HT-29 (cell line): ENCODE measurements around the gene CLTB. TPM values are rescaled to one million over a fixed set of nuclear protein-coding genes. Genes with fewer than 3 reads are reported as not detected.
A peak's percentile ranks its signal among the peaks of the same experiment; 100 is the strongest.
"Not testable (repeated sequence)": the region's sequence is repeated elsewhere in the genome, so short reads cannot be mapped to it uniquely, and the experiment has no call there.

Experiments used
- DNase-seq: peaks from one replicate; pipeline ENCODE4 v3.0.0-alpha.2; 2015; ENCODE audit warnings: low spot score
- total RNA-seq: library from RNA; depleted of rRNA; stranded (reverse); fragments of >200 nt; shearing (Covaris generic); gene quantifications from 2 replicates; pipeline ENCODE4 v1.2.3, GENCODE V29; 2014; rRNA removed

CLTB gene, protein sequence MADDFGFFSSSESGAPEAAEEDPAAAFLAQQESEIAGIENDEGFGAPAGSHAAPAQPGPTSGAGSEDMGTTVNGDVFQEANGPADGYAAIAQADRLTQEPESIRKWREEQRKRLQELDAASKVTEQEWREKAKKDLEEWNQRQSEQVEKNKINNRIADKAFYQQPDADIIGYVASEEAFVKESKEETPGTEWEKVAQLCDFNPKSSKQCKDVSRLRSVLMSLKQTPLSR
- total RNA-seq, result 87.3 and 97.2 TPM in 2 replicates

DNA sequence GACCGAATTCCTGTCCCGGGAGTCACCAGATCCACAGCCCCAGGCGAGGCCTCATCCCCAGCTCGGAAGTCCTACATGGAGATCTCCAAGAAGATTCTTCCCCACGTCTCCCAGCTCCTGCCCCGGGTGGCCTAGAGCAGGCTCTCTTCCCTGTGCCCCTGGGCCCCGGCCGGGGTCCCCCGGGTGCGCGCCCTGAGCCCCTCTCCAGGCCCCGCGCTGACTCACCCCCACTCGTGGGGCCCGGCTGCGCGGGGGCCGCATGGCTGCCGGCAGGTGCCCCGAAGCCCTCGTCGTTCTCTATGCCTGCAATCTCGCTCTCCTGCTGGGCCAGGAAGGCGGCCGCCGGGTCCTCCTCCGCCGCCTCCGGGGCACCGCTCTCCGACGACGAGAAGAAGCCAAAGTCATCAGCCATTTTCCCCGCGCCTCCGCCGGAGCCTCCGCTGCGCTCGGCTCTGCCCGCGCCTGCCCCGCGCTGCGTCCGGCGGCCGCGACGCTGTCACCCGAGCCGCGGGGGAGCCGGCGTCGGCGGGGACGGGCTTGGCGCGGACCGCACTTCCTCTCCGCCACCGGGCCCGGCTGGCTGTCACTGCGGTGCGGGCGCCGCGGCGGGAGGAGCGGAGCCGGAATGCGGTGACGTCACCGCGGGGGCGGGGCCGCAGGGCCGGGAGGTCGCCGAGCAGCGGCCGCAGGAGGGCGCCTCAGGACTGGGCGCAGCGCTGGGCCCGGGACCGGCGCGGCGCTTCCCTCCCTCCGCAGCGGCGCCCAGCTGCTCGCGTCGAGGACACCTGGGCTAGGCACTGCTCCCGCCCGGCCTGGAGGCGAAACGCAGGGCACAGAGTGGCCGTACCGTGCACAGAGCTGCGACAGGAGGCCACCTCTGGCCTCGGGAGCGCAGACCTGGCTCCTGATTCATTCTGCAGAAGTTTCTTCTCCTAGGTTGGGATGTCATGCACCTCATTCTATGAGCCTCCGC is at the start of gene CLTB:
Gene CLTB (minus strand): TSS at position 588 of the 973 bp plus-strand sequence. CDS start 176 bp downstream, at position 412.
- peak; percentile 92 for DNase-seq

DNA sequence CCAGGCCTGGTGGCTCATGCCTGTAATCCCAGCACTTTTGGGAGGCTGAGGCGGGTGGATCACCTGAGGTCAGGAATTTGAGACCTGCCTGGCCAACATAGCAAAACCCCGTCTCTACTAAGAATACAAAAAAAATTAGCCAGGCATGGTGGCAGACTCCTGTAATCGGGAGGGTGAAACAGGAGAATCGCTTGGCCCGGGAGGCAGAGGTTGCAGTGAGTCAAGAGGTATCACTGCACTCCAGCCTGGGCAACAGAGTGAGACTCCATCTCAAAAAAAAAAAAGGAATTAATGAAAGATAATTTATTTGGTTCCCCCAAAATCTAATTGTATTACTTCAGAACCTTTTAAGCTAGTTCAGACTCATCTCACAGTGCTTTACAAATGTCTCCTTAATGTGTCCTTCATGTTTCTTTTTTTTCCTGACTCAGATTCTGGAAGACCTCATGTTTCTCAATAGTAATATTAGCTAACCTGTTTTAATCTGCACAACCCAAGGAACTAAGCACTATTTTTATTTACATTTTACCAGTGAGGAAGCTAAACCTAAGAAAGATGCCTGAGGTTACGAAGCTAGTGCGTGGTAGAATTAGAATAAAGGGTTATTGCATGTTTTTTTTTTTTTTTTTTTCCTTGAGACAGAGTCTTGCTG is 46.9 kb upstream of the CLTB start:
- DNase-seq, result no peak

DNA sequence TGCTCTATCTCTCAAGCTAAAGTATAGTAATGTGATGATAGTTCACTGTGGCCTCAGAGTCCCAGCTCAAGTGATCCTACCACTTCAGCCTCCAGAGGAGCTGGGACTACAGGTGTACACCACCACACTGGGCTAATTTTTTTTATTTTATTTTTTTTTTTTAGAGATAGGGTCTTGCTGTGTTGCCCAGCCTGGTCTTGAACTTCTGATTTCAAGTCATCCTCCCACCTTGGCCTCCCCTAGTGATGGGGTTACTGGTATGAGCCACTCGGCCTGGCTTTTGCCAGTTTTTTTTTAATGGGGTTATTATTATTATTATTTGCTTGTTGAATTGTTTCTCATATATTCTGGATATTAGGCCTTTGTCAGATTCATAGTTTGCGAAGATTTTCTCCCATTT is 45.0 kb upstream of the CLTB start:
- DNase-seq, result no peak

DNA sequence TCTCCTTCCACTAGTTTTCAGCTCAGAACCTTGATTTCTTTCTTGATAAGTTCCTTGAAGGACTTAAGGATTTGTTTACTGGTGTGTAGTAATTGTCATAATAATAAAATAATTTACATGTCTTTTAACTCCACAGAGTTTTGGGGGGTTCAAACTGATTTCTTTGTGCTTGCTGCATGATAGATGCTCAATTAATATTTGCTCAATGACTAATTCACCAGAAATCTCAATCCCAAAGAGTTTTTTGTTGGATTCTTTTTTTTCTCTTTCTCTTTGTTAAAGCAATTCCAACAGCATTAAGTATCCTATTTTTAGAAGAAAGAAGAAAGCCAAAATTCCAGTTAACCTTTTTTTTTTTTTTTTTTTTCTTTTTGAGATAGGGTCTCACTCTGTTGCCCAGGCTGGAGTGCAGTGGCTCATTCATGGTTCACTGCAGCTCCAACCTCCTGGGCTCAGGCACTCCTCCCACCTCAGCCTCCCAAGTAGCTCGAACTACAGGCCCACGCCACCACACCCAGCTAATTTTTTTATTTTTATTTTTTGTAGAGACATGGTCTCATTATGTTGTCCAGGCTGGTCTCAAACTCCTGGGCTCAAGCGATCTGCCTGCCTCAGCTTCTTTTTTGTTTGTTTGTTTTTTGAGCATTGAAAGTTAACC is 42.7 kb upstream of the CLTB start:
- no peak for DNase-seq

DNA sequence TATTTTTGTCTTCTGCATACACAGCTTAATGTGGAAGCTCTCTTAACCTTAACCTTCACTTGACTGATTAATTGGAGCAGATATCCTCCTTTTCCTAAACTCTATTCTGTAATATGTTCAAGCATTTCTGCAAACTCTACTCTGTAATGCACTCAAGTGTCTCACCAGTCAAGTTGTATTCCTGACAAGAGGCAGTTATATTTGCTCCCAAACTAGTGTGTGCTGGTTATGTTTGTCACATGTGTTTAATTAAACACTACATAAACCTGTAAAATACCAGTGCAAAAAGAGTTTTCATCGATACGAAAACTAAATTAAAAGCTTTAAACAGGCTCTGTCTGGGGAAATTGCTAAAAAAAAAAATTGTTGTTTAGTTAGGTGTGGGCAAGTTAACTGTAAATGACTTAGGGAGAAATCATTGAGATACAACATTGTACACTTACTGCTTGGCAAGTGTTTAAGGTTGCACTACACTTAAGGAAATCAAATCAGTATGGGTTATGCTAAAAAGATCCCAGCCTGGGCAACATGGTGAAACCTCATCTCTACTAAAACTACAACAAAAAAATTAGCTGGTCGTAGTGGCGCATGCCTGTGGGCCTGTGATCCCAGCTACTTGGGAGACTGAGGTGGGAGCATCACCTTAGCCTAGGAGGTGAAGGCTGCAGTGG is 38.5 kb upstream of the CLTB start:
- no peak for DNase-seq

DNA sequence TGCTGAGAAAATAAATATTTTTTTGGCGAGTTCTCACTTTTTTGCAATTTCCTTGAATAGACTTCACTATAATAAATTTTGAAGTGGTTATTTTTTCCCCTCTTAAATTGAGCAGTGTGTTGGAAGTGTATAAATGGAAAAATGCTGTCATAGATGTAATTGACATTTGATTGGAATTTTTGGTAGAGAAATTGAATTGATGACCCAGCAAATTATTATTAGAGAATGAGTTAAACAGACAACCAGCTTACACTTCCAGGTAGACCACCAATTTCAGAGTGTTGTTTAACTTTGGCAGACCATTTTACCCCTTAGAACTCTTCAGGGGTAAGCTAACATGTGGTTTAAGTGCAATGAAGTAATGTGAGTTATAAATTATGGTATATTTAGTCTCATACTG is 33.7 kb upstream of the CLTB start:
- DNase-seq, result no peak

DNA sequence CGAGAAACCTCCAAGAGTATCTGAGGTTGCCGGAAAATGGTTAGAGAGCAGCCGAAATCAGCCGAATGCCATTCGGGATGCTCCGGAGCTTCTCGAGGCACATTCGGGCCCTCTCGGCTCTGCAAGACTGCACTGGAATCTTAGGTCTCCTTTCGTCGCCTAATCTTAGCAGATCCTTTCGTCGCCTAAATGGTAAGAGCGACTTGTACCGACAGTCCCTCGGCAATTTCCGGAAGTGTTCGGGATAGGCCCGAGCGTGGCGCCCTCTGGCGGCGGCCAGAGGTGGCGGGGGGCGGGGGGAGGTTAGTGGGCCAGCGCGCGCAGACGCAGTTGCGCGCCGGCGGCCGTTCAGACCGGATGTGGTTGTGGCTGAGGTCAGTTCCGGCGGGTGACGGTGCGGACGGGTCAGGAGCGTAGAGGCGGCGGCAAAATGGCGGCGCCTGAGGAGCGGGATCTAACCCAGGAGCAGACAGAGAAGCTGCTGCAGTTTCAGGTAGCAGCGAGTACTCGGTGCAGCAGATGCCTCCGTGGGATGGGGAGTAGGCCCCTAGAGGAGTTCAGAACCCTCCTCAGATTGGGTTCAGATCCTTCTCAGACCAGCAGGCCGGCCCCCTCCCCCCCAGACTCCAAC is 31.8 kb upstream of the CLTB start, which contains the start of gene FAF2:
Gene FAF2 (plus strand): TSS at position 408 of the 631 bp plus-strand sequence. CDS start 23 bp downstream, at position 431.
- DNase-seq, result peak; percentile 98

DNA sequence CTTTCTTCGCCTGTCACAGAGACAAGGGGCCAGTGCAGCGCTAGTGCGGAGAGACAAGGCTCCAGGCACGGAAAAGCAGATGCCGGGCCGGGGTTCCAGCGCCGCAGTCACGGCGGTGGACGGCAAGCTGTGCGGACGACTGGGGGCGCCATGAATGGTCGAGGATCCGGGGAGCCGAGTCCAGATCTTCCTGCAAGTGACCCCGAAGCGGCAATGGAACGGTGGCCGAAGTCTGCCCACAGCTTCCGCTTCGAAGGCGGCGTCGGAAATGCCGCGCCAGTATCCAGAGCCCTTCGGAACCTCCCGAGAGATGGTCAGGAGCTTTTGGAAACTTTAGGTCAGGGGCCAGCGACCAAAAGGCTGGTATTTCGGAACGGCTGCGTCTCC is 31.2 kb upstream of the CLTB start:
- no peak for DNase-seq

DNA sequence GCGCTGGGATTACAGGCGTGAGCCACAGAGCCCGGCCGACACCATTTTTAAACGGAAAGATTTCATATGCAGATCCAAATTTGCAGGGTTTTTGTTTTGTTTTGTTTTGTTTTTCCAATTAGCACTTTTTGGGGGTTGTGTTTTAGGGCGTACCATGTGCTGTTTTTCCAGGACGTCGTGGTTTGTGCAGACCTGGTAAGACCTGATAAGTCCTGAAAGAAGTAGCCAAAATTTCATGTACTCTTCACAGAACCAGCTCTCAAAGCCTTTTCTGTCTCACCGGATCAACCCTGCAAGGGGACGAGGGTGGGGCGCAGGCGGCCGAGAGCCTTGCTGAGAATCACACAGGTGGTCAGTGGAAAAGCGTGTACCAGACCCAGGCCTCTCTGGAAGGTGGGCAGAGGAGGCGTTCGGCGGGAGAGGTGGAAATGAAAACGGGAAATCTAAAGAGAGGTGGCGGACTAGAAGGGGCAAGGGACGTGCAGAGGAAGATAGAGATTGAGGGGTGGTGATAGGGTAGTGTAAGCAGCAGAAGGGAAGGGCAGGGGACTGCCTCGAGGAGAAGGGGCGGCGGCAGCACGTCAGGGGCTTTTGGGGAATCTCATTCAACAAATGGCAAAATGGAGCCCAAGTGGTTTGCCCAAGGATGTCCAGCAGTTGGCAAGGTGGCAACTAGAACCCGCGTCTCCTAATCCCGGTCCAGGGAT is 30.7 kb upstream of the CLTB start:
- DNase-seq, result peak; percentile 10

DNA sequence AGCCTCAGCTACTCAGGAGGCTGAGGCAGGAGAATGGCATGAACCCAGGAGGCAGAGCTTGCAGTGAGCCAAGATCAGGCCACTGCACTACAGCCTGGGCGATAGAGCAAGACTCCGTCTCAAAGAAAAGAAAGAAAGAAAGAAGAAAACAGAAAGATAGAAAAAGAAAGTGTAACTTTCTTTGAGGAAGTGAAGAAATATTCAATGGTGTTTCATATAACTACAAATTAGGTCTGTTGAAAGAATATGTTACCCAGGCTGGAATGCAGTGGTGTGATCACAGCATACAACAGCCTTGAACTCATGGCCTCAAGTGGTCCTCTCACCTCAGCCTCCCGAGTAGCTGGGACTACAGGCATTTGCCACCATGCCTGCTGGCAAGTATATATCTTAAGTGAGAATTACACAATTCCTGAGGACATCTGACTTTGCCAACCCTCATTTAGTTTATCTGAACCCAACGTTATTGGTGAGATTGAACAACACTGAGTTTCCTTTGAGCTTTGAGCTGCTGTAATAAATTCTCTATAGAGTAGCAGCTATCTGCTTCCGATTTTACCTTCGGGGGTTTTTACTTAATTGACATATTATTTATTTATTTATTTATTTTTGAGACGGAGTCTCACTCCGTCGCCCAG is 29.8 kb upstream of the CLTB start:
- no peak for DNase-seq

DNA sequence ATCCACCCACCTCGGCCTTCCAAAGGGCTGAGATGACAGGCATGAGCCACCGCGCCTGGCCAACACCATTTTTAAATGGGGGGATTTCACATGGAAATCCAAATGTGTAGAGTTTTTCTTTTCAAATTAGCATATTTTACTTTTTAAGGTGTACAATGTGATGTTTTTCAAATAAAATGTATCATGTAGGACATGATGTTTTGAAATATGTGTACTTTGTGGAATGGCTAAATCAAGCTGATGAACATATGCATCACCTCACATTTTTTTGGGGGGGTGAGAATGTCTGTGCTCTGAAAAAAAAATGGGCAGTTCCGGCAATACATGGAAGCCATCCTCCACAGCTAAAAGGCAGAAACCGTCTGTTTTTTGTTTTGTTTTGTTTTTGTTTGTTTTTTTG is 28.4 kb upstream of the CLTB start:
- no peak for DNase-seq

DNA sequence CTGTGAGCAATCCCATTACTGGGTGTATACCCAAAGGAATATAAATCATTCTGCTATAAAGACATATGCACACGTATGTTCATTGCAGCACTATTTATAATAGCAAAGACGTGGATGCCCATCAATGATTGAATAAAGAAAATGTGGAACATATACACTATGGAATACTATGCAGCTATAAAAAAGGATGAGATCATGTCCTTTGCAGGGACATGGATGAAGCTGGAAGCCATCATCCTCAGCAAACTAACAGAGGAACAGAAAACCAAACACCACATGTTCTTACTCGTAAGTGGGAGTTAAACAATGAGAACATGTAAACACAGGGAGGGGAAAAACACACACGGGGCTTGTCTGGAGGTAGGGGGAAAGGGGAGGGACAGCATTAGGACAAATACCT is 26.6 kb upstream of the CLTB start:
- not testable (repeated sequence) for DNase-seq

DNA sequence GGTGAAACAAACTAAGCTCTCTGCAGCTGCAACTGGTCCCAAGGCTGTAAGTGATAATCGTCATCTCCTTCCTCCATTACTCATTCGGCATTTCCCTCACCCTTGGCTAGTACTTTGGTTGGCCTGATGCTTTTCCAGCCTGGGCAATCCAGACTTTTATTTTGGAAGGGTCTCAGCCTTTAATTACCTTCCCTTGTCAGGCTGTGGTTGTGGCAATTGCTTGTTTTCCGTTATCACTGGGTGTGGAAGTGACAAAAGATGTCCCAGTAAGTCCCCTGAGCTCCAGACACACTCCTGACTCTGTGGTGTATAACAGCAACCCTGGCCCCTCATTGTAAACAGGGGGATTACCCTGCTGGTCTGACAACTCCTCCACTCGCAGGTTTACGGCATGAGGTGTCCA is 25.6 kb upstream of the CLTB start:
- DNase-seq, result no peak

DNA sequence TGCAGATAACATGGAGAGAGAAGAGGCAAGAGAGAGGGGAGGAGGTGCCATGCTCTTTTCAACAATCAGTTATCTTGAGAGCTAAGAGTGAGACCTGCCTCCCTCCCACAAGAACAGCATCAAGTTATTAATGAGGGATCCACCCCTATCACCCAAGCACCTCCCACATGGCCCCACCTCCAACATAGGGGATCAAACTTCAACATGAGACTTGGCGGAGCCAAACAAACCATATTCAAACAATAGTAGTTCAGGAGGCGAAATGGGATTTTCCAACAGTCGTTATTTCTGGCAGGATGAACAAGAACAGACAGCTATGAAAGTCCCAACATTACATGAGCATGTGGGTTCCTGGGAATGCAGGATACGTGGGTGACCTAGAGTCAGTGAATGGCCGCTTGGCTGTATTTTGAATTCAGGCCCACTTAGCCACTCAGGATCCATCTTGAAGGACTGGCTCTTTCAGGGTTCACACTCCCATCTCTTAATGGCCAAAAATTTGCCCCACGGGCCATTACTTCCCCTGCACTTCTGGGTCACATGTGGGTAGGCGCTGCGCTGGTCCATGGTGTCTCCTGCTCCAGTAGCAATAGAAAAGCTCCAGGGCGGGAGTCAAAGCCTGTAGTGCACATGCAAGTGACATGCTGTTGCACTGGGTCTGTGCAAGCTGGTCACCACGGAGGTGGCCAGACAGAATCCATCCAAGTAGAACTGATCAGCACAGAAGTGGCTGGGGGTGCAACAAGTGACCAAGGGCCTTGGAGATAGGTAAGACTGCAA is 24.8 kb upstream of the CLTB start:
- no peak for DNase-seq

DNA sequence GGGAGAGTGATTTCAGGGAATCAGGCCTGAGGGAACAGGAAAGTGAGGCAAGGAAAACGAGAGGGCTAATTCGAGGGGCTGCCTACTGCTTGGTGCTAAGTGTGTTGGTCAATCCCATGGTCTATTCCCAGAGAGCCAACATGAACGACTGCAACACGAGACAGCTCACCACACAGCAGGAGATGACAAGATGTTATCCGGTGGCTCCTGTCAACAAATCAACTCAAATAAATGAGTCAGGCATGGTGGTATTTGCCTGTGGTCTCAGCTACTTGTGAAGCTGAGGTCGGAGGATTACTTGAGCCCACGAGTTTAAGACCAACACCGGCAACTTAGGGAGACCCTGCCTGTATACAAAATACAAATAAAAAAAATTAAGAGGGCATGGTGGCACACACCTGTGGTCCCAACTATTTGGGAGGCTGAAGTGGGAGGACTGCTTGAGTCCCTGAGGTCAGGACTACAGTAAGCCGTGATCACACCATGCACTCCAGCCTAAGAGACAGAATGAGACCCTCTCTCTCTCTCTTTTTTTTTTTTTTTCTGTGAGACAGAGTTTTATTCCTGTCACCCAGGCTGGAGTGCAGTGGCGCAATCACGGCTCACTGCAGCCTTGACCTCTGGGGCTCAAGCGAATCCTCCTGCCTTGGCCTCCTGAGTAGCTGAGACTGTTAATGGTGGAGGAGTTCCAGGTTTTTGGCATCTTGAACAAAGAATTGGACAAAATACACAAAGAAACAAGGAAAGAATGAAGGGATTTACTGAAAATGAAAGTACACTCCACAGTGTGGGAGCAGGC is 22.8 kb upstream of the CLTB start:
- no peak for DNase-seq

DNA sequence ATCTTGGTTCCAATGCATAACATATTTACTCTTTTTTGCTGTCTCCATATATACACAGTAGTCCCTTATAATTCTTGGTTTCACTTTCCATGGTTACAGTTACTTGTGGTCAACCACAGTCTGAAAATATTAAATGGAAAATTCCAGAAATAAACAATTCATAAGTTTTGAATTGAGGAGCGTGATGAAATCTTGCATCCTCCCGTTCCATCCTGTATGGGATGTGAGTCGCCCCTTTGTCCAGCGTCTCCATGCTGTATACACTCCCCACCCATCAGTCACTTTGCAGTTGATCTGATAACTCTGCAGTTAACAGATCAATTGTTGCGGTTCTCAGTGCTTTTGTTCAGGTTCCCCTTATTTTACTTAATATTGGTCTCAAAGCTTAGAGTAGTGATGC is 20.3 kb upstream of the CLTB start:
- no peak for DNase-seq

DNA sequence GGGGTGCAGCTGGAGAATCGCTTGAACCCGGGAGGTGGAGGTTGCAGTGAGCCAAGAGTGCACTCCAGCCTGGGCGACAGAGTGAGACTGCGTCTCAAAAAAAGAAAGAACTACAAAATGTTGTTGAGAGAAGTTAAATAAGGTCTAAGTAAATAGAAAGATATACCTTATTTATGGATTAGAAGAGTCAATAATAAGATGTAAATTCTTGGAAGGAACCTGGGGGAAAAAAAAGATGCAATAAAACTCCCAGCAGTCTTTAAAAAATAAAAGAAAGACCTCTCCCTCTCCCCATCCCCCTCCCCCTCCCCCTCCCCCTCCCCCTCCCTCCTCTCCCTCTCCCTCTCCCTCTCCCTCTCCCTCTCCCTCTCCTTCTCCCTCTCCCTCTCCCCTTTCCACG is 16.4 kb upstream of the CLTB start:
- DNase-seq, result no peak

DNA sequence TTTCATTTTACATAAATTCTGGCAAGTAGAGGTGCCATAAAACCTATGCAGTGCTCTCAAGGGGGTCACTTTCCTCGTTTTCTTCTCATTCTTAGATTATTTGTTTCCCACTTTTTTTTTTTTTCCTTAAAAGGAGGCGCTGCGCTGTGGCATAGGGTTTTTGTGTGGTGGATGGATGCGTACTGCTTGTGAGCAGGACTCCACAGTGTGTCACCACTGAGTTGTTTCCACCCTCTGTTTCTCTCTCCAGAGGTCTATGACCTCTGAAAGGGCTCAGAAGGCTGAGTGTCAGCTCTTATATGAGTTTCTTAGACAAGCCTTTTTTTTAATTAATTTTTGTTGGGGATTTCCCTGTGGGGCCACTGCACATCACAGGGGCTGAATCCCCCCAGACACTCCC is 13.6 kb upstream of the CLTB start:
- DNase-seq, result no peak
